ENCODE measurements around the gene ANKRD66.

GRCh38 chr6:46741910-46742309 lies 4.8 kb upstream of the ANKRD66 start:
- no peak for TF ChIP-seq EP300 (IDR thresholded peaks at IDR 0.05)
- TF ChIP-seq POLR2A (IDR thresholded peaks at IDR 0.05; ENCODE audit: low read length): no peak
- no peak for TF ChIP-seq CHD2 (IDR thresholded peaks at IDR 0.05; ENCODE audit: low read length, partially characterized antibody)
- no peak for TF ChIP-seq ZFP36 (IDR thresholded peaks at IDR 0.05; ENCODE audit: borderline replicate concordance, partially characterized antibody)
- TF ChIP-seq MAFK (IDR thresholded peaks at IDR 0.05; ENCODE audit: partially characterized antibody): no peak
- TF ChIP-seq MAZ (IDR thresholded peaks at IDR 0.05; ENCODE audit: borderline replicate concordance, low read depth, low read length): no peak
- TF ChIP-seq CTCF (IDR thresholded peaks at IDR 0.05): no peak
